ENCODE results near the gene STX10. TPM values are rescaled to one million over a fixed set of nuclear protein-coding genes. Genes with fewer than 3 reads are reported as not detected.

The STX10 gene
- total RNA-seq, 1 experiment from 2014 or later: 43.6 TPM

GRCh38 chr19:13097033-13097462 lies 53.1 kb downstream of the STX10 start:
- TF ChIP-seq POLR2AphosphoS5 (IDR thresholded peaks at IDR 0.05; ENCODE audit: low read depth, low read length) (no peak), TCF7L2 (IDR thresholded peaks at IDR 0.05; ENCODE audit: low read depth, low read length) (no peak), REST (IDR thresholded peaks at IDR 0.05; ENCODE audit: insufficient read depth in 1 of 2, low read depth in 2 of 2, low read length in 1 of 2) (no peak), SIN3A (IDR thresholded peaks at IDR 0.05; ENCODE audit: borderline replicate concordance, insufficient read depth, low read depth, low read length) (no peak)
- TF ChIP-seq, protein P1, sequence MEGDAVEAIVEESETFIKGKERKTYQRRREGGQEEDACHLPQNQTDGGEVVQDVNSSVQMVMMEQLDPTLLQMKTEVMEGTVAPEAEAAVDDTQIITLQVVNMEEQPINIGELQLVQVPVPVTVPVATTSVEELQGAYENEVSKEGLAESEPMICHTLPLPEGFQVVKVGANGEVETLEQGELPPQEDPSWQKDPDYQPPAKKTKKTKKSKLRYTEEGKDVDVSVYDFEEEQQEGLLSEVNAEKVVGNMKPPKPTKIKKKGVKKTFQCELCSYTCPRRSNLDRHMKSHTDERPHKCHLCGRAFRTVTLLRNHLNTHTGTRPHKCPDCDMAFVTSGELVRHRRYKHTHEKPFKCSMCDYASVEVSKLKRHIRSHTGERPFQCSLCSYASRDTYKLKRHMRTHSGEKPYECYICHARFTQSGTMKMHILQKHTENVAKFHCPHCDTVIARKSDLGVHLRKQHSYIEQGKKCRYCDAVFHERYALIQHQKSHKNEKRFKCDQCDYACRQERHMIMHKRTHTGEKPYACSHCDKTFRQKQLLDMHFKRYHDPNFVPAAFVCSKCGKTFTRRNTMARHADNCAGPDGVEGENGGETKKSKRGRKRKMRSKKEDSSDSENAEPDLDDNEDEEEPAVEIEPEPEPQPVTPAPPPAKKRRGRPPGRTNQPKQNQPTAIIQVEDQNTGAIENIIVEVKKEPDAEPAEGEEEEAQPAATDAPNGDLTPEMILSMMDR (IDR thresholded peaks at IDR 0.05): no peak
- Histone ChIP-seq H3K27me3 (ENCODE audit: control insufficient read depth, insufficient read depth, low read length) (no peaks in the 10 kb centered on the region), H3K27ac (ENCODE audit: low read length) (no peak overlapping the region; the same call in 1 of the 2 replicates), H3K4me3 (ENCODE audit: low read depth in 2 of 2, low read length in 2 of 2) (no peak overlapping the region), H3K4me1 (ENCODE audit: control insufficient read depth, insufficient read depth, low read length) (peaks cover 41% of the 10 kb centered on the region), H3K9me3 (ENCODE audit: control insufficient read depth, insufficient read depth, low read depth, low read length) (no peaks in the 10 kb centered on the region), H3K36me3 (ENCODE audit: control insufficient read depth, insufficient read depth, low read length) (no peaks in the 10 kb centered on the region)
- DNase-seq (ENCODE audit: low read depth, low spot score) (no peak), ATAC-seq (no peak)
- ChIA-PET CTCF (no interaction called here), POLR2A (no interaction called here)
- intact Hi-C loops (cut with micrococcal nuclease; ENCODE audit: unreplicated experiment): loop anchor here (10.0 kb wide), 1 partner anchor 62 kb away; no protein-coding TSS in a partner anchor
- in situ Hi-C loops (cut with HindIII; ENCODE audit: low pct_unique_long_range_greater_than_20kb, low sequenced_read_pairs): no loop called here
- BruUV-seq (replicated peaks): TSS peak; percentile 93

DNA sequence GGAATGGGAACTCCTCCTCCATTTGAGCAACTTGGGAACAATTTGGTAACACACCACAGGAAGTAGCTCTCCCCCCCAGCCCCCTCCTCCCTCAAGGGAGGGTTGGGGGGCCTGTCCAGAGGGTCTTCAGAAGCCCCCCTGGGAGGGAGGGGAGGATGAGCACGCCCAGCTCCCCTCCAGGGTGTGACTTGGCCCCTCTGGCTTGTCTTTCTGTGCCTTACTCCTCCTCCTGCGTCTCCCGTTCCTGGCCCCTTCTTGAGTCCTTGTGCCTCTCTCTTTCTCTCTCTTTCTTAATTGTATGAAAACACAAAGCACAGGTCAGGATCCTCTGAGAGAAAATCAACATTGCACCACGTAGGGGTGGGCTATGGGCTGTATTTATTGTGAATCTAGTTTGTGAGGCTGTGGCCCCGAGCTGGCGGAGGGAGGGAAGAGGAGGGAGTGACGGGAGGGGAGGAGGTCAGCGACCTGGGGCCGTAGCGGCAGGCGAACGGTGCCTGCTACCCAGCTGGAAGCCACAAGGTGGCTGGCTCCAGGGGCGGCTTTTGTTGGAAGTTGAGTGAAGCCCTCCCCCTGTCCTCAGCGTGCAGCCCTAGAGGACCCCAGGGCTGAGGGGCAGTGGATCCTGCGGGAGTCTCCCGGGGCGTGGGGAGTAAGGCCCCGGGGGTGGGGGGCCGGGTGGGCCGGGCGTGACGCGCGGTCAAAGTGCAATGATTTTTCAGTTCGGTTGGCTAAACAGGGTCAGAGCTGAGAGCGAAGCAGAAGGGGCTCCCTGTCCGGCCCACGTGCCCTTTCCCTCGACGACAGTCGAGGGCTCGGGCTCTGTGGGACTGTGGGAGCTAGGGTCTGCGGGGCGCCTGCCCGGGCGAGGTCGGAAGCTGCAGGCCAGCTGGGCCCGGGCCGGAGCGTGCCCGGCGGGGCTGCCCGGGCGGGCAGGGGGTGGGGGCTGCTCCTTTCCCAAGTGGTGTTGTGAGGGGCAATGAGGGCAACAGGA lies 53.9 kb downstream of the STX10 start:
- DNase-seq (ENCODE audit: low read depth, low spot score): no peak
- intact Hi-C loops (cut with micrococcal nuclease; ENCODE audit: unreplicated experiment) (loop anchor here (10.0 kb wide), 1 partner anchor 61 kb away; no protein-coding TSS in a partner anchor), in situ Hi-C loops (cut with HindIII; ENCODE audit: low pct_unique_long_range_greater_than_20kb, low sequenced_read_pairs) (no loop called here)
- CTCF ChIA-PET: interaction anchor here (0.5 to 0.8 kb wide), 5 partner anchors 85 to 1059 kb away, joined by 4 to 9 read pairs (median 6); no protein-coding TSS in a partner anchor
- H3K27me3 ChIP-seq (ENCODE audit: control insufficient read depth, insufficient read depth, low read length): no peaks in the 10 kb centered on the region
- POLR2A ChIA-PET: interaction anchor here (0.6 kb wide), 1 partner anchor 17 kb away, joined by 8 read pairs; no protein-coding TSS in a partner anchor
- H3K27ac ChIP-seq (ENCODE audit: low read length): peak overlapping the region; percentile 72
- 0 out of 2 replicates have a peak, but pooled peaks have one; percentile 26 for ATAC-seq
- TF ChIP-seq, protein P1 (IDR thresholded peaks at IDR 0.05): peak; percentile 22; the same call in 1 of the 2 replicates
- no peak for TF ChIP-seq POLR2AphosphoS5 (IDR thresholded peaks at IDR 0.05; ENCODE audit: low read depth, low read length)
- no peak for TF ChIP-seq TCF7L2 (IDR thresholded peaks at IDR 0.05; ENCODE audit: low read depth, low read length)
- no peak for TF ChIP-seq SIN3A (IDR thresholded peaks at IDR 0.05; ENCODE audit: borderline replicate concordance, insufficient read depth, low read depth, low read length)
- TF ChIP-seq REST (IDR thresholded peaks at IDR 0.05; ENCODE audit: insufficient read depth in 1 of 2, low read depth in 2 of 2, low read length in 1 of 2): no peak
- peaks cover 48% of the 10 kb centered on the region for H3K4me1 ChIP-seq (ENCODE audit: control insufficient read depth, insufficient read depth, low read length)
- H3K9me3 ChIP-seq (ENCODE audit: control insufficient read depth, insufficient read depth, low read depth, low read length): no peaks in the 10 kb centered on the region
- H3K4me3 ChIP-seq (ENCODE audit: low read depth in 2 of 2, low read length in 2 of 2): no peak overlapping the region
- no TSS peak for BruUV-seq (replicated peaks)
- H3K36me3 ChIP-seq (ENCODE audit: control insufficient read depth, insufficient read depth, low read length): no peaks in the 10 kb centered on the region

All from Panc1 (cell line).